Naive thymus-derived CD8-positive, alpha-beta T cell (primary cell): ENCODE measurements around the gene TFAP2C. TPM values are rescaled to one million over a fixed set of nuclear protein-coding genes. Genes with fewer than 3 reads are reported as not detected.

Experiments
- ATAC-seq, 2 donors: fragments of 150-1000 bp; cut with Tn5 transposase in 1 of 2; sonication (Bioruptor Pico), chemical (Tn5 transposase) in 1 of 2; 1 replicate in 1 of 2; 2 replicates in 1 of 2; pipeline ENCODE4 v1.10.0; 2021; ENCODE audit warnings: mild to moderate bottlenecking in 2 of 2, moderate library complexity in 2 of 2
- POLR2A ChIA-PET: fragments of 350-600 bp; sonication (Branson Sonifier 250); formaldehyde crosslinking; loops from one replicate; lab custom pipeline; 2021; ENCODE audit warnings: antibody characterized with exemption; lab: Charles Lee
- DNase-seq, 10 donors: peaks; one replicate each; pipeline versions ENCODE4 v3.0.0 to v3.0.0-alpha.2; 2020 to 2022
- H3K27ac Mint-ChIP-seq, 10 donors: one replicate each; pipeline ENCODE4 v1.8.0; 2020 to 2022; ENCODE audit warnings: mild to moderate bottlenecking in 10 of 10, mixed read lengths in 10 of 10, moderate library complexity in 4 of 10, inconsistent platforms in 1 of 10
- H3K27me3 Mint-ChIP-seq, 5 donors: one replicate each; pipeline ENCODE4 v1.8.0; 2021 to 2022; ENCODE audit warnings: mixed read lengths in 5 of 5
- H3K36me3 Mint-ChIP-seq, 3 donors: one replicate each; pipeline ENCODE4 v1.8.0; 2020 to 2022; ENCODE audit warnings: mixed read lengths in 3 of 3, mild to moderate bottlenecking in 2 of 3, inconsistent platforms in 1 of 3
- H3K4me1 Mint-ChIP-seq, 4 donors: one replicate each; pipeline ENCODE4 v1.8.0; 2021 to 2022; ENCODE audit warnings: mixed read lengths in 4 of 4
- H3K4me3 Mint-ChIP-seq, 10 donors: one replicate each; pipeline ENCODE4 v1.8.0; 2020 to 2022; ENCODE audit warnings: mild to moderate bottlenecking in 10 of 10, mixed read lengths in 10 of 10, moderate library complexity in 6 of 10, inconsistent platforms in 1 of 10
- H3K9me3 Mint-ChIP-seq, 9 donors: one replicate each; pipeline ENCODE4 v1.8.0; 2020 to 2022; ENCODE audit warnings: mixed read lengths in 9 of 9, mild to moderate bottlenecking in 3 of 9, inconsistent platforms in 1 of 9, moderate library complexity in 1 of 9
- polyA plus RNA-seq, 3 donors: library from polyadenylated mRNA; unstranded; fragments of 300-500 nt; fragmentation: Illumina TruSeq; gene quantifications; one replicate each; pipeline ENCODE4 v1.2.3, GENCODE V29; 2021
- total RNA-seq, 8 experiments: library from RNA in 2 of 8; stranded (reverse) in 2 of 8; gene quantifications; one replicate each; pipeline ENCODE4 v1.2.3 and lab custom pipeline; 2021 to 2026

TFAP2C gene
- total and polyA plus RNA-seq, 5 experiments from 2014 or later = not detected

- Mint-ChIP-seq H3K9me3 (peaks cover 0 to 5% (median 0%) of the 10 kb centered on the region in 9 donors), H3K27ac (no peak overlapping the region), H3K27me3 (peaks cover 9 to 60% (median 20%) of the 10 kb centered on the region in 5 donors), H3K4me3 (no peak overlapping the region), H3K4me1 (peaks cover 0 to 15% (median 4%) of the 10 kb centered on the region in 4 donors), H3K36me3 (peaks cover 0 to 4% (median 0%) of the 10 kb centered on the region in 3 donors)
- POLR2A ChIA-PET = no interaction called here
- ATAC-seq (no peak), DNase-seq (no peak)
Measured at GRCh38 chr20:56624786-56625681, 4.1 kb upstream of the TFAP2C start.

- ATAC-seq (no peak), DNase-seq (no peak)
- Mint-ChIP-seq H3K9me3 (peaks cover 0 to 5% (median 0%) of the 10 kb centered on the region in 9 donors), H3K27me3 (peaks cover 9 to 58% (median 20%) of the 10 kb centered on the region in 5 donors), H3K27ac (no peak overlapping the region), H3K36me3 (peaks cover 0 to 4% (median 0%) of the 10 kb centered on the region in 3 donors), H3K4me3 (no peak overlapping the region), H3K4me1 (peaks cover 0 to 15% (median 4%) of the 10 kb centered on the region in 4 donors)
- POLR2A ChIA-PET = no interaction called here
Measured at GRCh38 chr20:56625837-56626236, 3.3 kb upstream of the TFAP2C start.

- Mint-ChIP-seq H3K9me3 (peaks cover 0 to 5% (median 0%) of the 10 kb centered on the region in 9 donors), H3K36me3 (peaks cover 0 to 4% (median 0%) of the 10 kb centered on the region in 3 donors), H3K27ac (no peak overlapping the region)
Measured at GRCh38 chr20:56626367-56627121, 2.6 kb upstream of the TFAP2C start.

GRCh38 chr20:56627122-56628014 lies 1.7 kb upstream of the TFAP2C start:
- ATAC-seq (no peak), DNase-seq (no peak)
- Mint-ChIP-seq H3K36me3 (peaks cover 0 to 4% (median 0%) of the 10 kb centered on the region in 3 donors), H3K4me1 (peaks cover 0 to 19% (median 7%) of the 10 kb centered on the region in 4 donors), H3K27me3 (peaks cover 15 to 68% (median 28%) of the 10 kb centered on the region in 5 donors), H3K4me3 (peak overlapping the region; percentile 37 to 68 (median 52)), H3K27ac (no peak overlapping the region), H3K9me3 (peaks cover 0 to 2% (median 0%) of the 10 kb centered on the region in 9 donors)
- POLR2A ChIA-PET = no interaction called here

More at GRCh38 chr20:56626367-56627121, 2.6 kb upstream of the TFAP2C start:
- no peak overlapping the region for H3K4me3 Mint-ChIP-seq
- H3K4me1 Mint-ChIP-seq = peaks cover 0 to 15% (median 5%) of the 10 kb centered on the region in 4 donors
- POLR2A ChIA-PET = no interaction called here
- DNase-seq (no peak), ATAC-seq (no peak)
- H3K27me3 Mint-ChIP-seq = peaks cover 9 to 62% (median 22%) of the 10 kb centered on the region in 5 donors

GRCh38 chr20:56628015-56628872 lies 862 bp upstream of the TFAP2C start:
- no peak overlapping the region for H3K27ac Mint-ChIP-seq
- H3K4me1 Mint-ChIP-seq = peaks cover 0 to 19% (median 7%) of the 10 kb centered on the region in 4 donors
- peaks cover 14 to 64% (median 29%) of the 10 kb centered on the region in 5 donors for H3K27me3 Mint-ChIP-seq
- ATAC-seq (no peak), DNase-seq (no peak)
- POLR2A ChIA-PET = no interaction called here
- H3K9me3 Mint-ChIP-seq = peaks cover 0 to 2% (median 0%) of the 10 kb centered on the region in 9 donors
- peaks cover 0 to 4% (median 0%) of the 10 kb centered on the region in 3 donors for H3K36me3 Mint-ChIP-seq
- peak overlapping the region; percentile 37 to 68 (median 52) for H3K4me3 Mint-ChIP-seq

- Mint-ChIP-seq H3K4me3 (peak overlapping the region in 3 of 10 donors; percentile 6 to 54 (median 51)), H3K36me3 (peaks cover 0 to 4% (median 0%) of the 10 kb centered on the region in 3 donors), H3K27ac (no peak overlapping the region), H3K27me3 (peaks cover 16 to 66% (median 34%) of the 10 kb centered on the region in 5 donors), H3K4me1 (peaks cover 0 to 19% (median 7%) of the 10 kb centered on the region in 4 donors), H3K9me3 (peaks cover 0 to 2% (median 0%) of the 10 kb centered on the region in 9 donors)
- POLR2A ChIA-PET = no interaction called here
- no peak for ATAC-seq
- DNase-seq = no peak
Measured at GRCh38 chr20:56629464-56630085, 469 bp downstream of the TFAP2C start.

- Mint-ChIP-seq H3K4me3 (peak overlapping the region in 1 of 10 donors; percentile 6), H3K27ac (no peak overlapping the region), H3K4me1 (peaks cover 0 to 19% (median 7%) of the 10 kb centered on the region in 4 donors), H3K36me3 (peaks cover 0 to 4% (median 0%) of the 10 kb centered on the region in 3 donors), H3K27me3 (peaks cover 16 to 62% (median 34%) of the 10 kb centered on the region in 5 donors), H3K9me3 (peaks cover 0 to 2% (median 0%) of the 10 kb centered on the region in 9 donors)
- POLR2A ChIA-PET = no interaction called here
- DNase-seq = no peak
- no peak for ATAC-seq
Measured at GRCh38 chr20:56630086-56630493, 984 bp downstream of the TFAP2C start.

GRCh38 chr20:56630506-56631317 lies 1.6 kb downstream of the TFAP2C start:
- Mint-ChIP-seq H3K36me3 (peaks cover 0 to 4% (median 0%) of the 10 kb centered on the region in 3 donors), H3K9me3 (peaks cover 0 to 2% (median 0%) of the 10 kb centered on the region in 9 donors), H3K4me1 (peaks cover 0 to 19% (median 7%) of the 10 kb centered on the region in 4 donors), H3K27me3 (peaks cover 16 to 57% (median 36%) of the 10 kb centered on the region in 5 donors), H3K4me3 (no peak overlapping the region), H3K27ac (no peak overlapping the region)
- ATAC-seq = no peak
- no peak for DNase-seq
- POLR2A ChIA-PET = no interaction called here

GRCh38 chr20:56631318-56631989 lies 2.3 kb downstream of the TFAP2C start:
- Mint-ChIP-seq H3K4me1 (peaks cover 0 to 19% (median 7%) of the 10 kb centered on the region in 4 donors), H3K4me3 (peak overlapping the region in 3 of 10 donors; percentile 6 to 21 (median 19)), H3K27me3 (peaks cover 16 to 52% (median 36%) of the 10 kb centered on the region in 5 donors), H3K36me3 (peaks cover 0 to 4% (median 0%) of the 10 kb centered on the region in 3 donors), H3K9me3 (peaks cover 0 to 2% (median 0%) of the 10 kb centered on the region in 9 donors), H3K27ac (peak overlapping the region in 1 of 10 donors; percentile 25)
- DNase-seq (no peak), ATAC-seq (no peak)
- POLR2A ChIA-PET = no interaction called here
